ENCODE measurements around the gene EGFLAM. TPM values are rescaled to one million over a fixed set of nuclear protein-coding genes. Genes with fewer than 3 reads are reported as not detected.

EGFLAM gene
- total RNA-seq, 1 experiment from 2014 or later = 45.4 TPM

GRCh38 chr5:38211354-38211710, 47.0 kb upstream of the EGFLAM start:
- Histone ChIP-seq H3K4me3 (ENCODE audit: low read depth, low read length, poor library complexity, severe bottlenecking) (no peak overlapping the region), H3K27ac (ENCODE audit: low read depth, low read length, poor library complexity, severe bottlenecking) (no peak overlapping the region), H3K27me3 (replicated peaks; ENCODE audit: insufficient read depth, low read depth, low read length, poor library complexity) (no peaks in the 10 kb centered on the region), H3K9me3 (ENCODE audit: low read depth, low read length, poor library complexity, severe bottlenecking) (no peaks in the 10 kb centered on the region), H3K36me3 (ENCODE audit: insufficient read depth, low read length, poor library complexity, severe bottlenecking) (no peaks in the 10 kb centered on the region), H3K4me1 (ENCODE audit: insufficient read depth, low read length, poor library complexity, severe bottlenecking) (peaks cover 3% of the 10 kb centered on the region)
- ChIA-PET CTCF (no interaction called here), POLR2A (ENCODE audit: low non-redundant PET) (no interaction called here)
- BruUV-seq (replicated peaks) = no TSS peak
- intact Hi-C loops (cut with micrococcal nuclease; ENCODE audit: unreplicated experiment) = no loop called here
- TF ChIP-seq CTCF (conservative IDR thresholded peaks at IDR 0.05; ENCODE audit: low read depth, low read length) = no peak
- TF ChIP-seq EZH2 (IDR thresholded peaks at IDR 0.05; ENCODE audit: borderline replicate concordance, low read depth, low read length, poor library complexity, severe bottlenecking) = no peak
- no peak for DNase-seq (ENCODE audit: low spot score)

- intact Hi-C loops (cut with micrococcal nuclease; ENCODE audit: unreplicated experiment) = no loop called here
- H3K36me3 ChIP-seq (ENCODE audit: insufficient read depth, low read length, poor library complexity, severe bottlenecking) = no peaks in the 10 kb centered on the region
- no peak for TF ChIP-seq CTCF (conservative IDR thresholded peaks at IDR 0.05; ENCODE audit: low read depth, low read length)
- TF ChIP-seq EZH2 (IDR thresholded peaks at IDR 0.05; ENCODE audit: borderline replicate concordance, low read depth, low read length, poor library complexity, severe bottlenecking) = no peak
Observed at GRCh38 chr5:38212307-38212706, 46.1 kb upstream of the EGFLAM start.

GRCh38 chr5:38226091-38226490, 32.3 kb upstream of the EGFLAM start:
- CTCF ChIA-PET = no interaction called here
- Histone ChIP-seq H3K27me3 (replicated peaks; ENCODE audit: insufficient read depth, low read depth, low read length, poor library complexity) (no peaks in the 10 kb centered on the region), H3K4me3 (ENCODE audit: low read depth, low read length, poor library complexity, severe bottlenecking) (no peak overlapping the region), H3K27ac (ENCODE audit: low read depth, low read length, poor library complexity, severe bottlenecking) (no peak overlapping the region), H3K36me3 (ENCODE audit: insufficient read depth, low read length, poor library complexity, severe bottlenecking) (no peaks in the 10 kb centered on the region), H3K9me3 (ENCODE audit: low read depth, low read length, poor library complexity, severe bottlenecking) (no peaks in the 10 kb centered on the region), H3K4me1 (ENCODE audit: insufficient read depth, low read length, poor library complexity, severe bottlenecking) (no peaks in the 10 kb centered on the region)
- DNase-seq (ENCODE audit: low spot score) = no peak
- intact Hi-C loops (cut with micrococcal nuclease; ENCODE audit: unreplicated experiment) = no loop called here
- BruUV-seq (replicated peaks) = no TSS peak
- TF ChIP-seq CTCF (conservative IDR thresholded peaks at IDR 0.05; ENCODE audit: low read depth, low read length) (no peak), EZH2 (IDR thresholded peaks at IDR 0.05; ENCODE audit: borderline replicate concordance, low read depth, low read length, poor library complexity, severe bottlenecking) (no peak)
- POLR2A ChIA-PET (ENCODE audit: low non-redundant PET) = no interaction called here

More at GRCh38 chr5:38212307-38212706, 46.1 kb upstream of the EGFLAM start:
- ChIA-PET POLR2A (ENCODE audit: low non-redundant PET) (no interaction called here), CTCF (no interaction called here)
- H3K4me1 ChIP-seq (ENCODE audit: insufficient read depth, low read length, poor library complexity, severe bottlenecking) = peaks cover 2% of the 10 kb centered on the region
- H3K27me3 ChIP-seq (replicated peaks; ENCODE audit: insufficient read depth, low read depth, low read length, poor library complexity) = no peaks in the 10 kb centered on the region
- no peaks in the 10 kb centered on the region for H3K9me3 ChIP-seq (ENCODE audit: low read depth, low read length, poor library complexity, severe bottlenecking)
- H3K27ac ChIP-seq (ENCODE audit: low read depth, low read length, poor library complexity, severe bottlenecking) = no peak overlapping the region
- no TSS peak for BruUV-seq (replicated peaks)
- no peak for DNase-seq (ENCODE audit: low spot score)
- no peak overlapping the region for H3K4me3 ChIP-seq (ENCODE audit: low read depth, low read length, poor library complexity, severe bottlenecking)
